ENCODE data around the gene TLX1. TPM values are rescaled to one million over a fixed set of nuclear protein-coding genes. Genes with fewer than 3 reads are reported as not detected.

TLX1 gene
- total and polyA plus RNA-seq, 4 donors = 0.06 to 0.79 (median 0.31) TPM

DNA sequence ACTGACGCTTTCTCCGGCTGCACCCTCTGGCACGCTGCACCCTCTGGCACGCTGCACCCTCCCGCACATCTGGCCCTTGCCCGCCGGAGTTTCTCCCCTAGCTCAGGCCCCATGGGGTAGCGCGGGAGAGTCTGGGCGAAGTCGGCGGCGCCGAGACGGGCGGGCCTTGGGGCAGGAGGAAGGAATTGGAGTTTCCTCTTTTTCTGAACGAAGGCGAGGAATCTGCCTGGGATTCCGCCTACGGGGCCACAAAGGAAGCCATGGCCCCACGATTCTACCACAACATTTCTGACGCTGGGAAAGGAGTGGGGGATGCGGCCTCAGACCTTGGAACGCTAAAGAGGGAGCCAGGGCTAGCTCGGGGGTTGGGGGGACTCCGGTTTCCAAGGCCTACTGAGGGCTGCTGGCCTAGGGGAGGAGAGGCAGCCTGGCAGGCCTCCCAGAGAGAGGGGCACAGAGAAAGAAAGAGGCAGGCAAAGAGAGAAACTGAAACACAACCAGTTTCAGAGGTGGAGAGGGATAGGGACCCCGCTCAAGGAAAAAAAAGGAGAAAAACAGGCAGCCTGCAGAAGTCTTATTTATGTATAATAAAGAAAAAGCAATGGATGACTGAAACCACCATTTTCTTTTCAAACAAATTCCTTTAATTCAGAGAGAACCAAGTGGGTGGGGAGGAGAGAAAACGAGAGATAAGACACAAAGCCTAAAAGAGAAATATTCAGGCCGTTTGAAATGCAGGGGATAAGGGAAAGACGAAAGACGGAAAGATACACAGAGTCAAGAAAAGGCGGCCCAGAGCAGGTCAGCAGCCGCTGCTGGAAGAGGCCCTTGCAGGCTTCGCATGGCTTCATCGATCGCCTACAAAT lies 4.3 kb downstream of the TLX1 start (continued):
- no peak for TF ChIP-seq MAX (IDR thresholded peaks at IDR 0.05)
- TF ChIP-seq FOXA1 (IDR thresholded peaks at IDR 0.05) = no peak
- TF ChIP-seq HNF4G (IDR thresholded peaks at IDR 0.05) = no peak
- TF ChIP-seq TAF1 (conservative IDR thresholded peaks at IDR 0.05) = no peak
- no peak for TF ChIP-seq SP1 (IDR thresholded peaks at IDR 0.05)
- TF ChIP-seq YY1 (IDR thresholded peaks at IDR 0.05) = no peak
- no peak for TF ChIP-seq GABPA (IDR thresholded peaks at IDR 0.05 in 1 of 2, conservative IDR thresholded peaks at IDR 0.05 in 1 of 2)
- TF ChIP-seq EGR1 (IDR thresholded peaks at IDR 0.05; ENCODE audit: low read depth in 2 of 2) = no peak

GRCh38 chr10:101136007-101136707 lies 5.1 kb downstream of the TLX1 start:
- WGBS = 13% methylated on average over 33 of the region's 33 CpGs
- Histone ChIP-seq H3K4me1 (ENCODE audit: control insufficient read depth in 4 of 4, insufficient read depth in 4 of 4, low read length in 3 of 4) (peaks cover 20 to 43% (median 25%) of the 10 kb centered on the region in 4 donors), H3K27ac (ENCODE audit: low read depth in 1 of 2, low read length in 2 of 2) (no peak overlapping the region), H3K27me3 (ENCODE audit: control insufficient read depth in 4 of 4, insufficient read depth in 4 of 4, low read length in 3 of 4) (peaks cover 14 to 33% (median 22%) of the 10 kb centered on the region in 4 donors), H3K9ac (ENCODE audit: low read depth in 1 of 2, low read length in 2 of 2) (no peak overlapping the region), H3K4me3 (ENCODE audit: low read depth in 1 of 3, low read length in 3 of 3) (no peak overlapping the region), H3K36me3 (ENCODE audit: control insufficient read depth in 4 of 4, insufficient read depth in 3 of 4, low read depth in 1 of 4, low read length in 3 of 4) (no peaks in the 10 kb centered on the region), H3K9me3 (ENCODE audit: control insufficient read depth in 4 of 4, low read length in 3 of 4) (no peaks in the 10 kb centered on the region)
- TF ChIP-seq TAF1 (conservative IDR thresholded peaks at IDR 0.05) = no peak
- TF ChIP-seq HNF4G (IDR thresholded peaks at IDR 0.05) = no peak
- TF ChIP-seq YY1 (IDR thresholded peaks at IDR 0.05) = no peak
- no peak for TF ChIP-seq GABPA (IDR thresholded peaks at IDR 0.05 in 1 of 2, conservative IDR thresholded peaks at IDR 0.05 in 1 of 2)
- TF ChIP-seq, protein P1, sequence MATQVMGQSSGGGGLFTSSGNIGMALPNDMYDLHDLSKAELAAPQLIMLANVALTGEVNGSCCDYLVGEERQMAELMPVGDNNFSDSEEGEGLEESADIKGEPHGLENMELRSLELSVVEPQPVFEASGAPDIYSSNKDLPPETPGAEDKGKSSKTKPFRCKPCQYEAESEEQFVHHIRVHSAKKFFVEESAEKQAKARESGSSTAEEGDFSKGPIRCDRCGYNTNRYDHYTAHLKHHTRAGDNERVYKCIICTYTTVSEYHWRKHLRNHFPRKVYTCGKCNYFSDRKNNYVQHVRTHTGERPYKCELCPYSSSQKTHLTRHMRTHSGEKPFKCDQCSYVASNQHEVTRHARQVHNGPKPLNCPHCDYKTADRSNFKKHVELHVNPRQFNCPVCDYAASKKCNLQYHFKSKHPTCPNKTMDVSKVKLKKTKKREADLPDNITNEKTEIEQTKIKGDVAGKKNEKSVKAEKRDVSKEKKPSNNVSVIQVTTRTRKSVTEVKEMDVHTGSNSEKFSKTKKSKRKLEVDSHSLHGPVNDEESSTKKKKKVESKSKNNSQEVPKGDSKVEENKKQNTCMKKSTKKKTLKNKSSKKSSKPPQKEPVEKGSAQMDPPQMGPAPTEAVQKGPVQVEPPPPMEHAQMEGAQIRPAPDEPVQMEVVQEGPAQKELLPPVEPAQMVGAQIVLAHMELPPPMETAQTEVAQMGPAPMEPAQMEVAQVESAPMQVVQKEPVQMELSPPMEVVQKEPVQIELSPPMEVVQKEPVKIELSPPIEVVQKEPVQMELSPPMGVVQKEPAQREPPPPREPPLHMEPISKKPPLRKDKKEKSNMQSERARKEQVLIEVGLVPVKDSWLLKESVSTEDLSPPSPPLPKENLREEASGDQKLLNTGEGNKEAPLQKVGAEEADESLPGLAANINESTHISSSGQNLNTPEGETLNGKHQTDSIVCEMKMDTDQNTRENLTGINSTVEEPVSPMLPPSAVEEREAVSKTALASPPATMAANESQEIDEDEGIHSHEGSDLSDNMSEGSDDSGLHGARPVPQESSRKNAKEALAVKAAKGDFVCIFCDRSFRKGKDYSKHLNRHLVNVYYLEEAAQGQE (IDR thresholded peaks at IDR 0.05) = no peak
- no peak for TF ChIP-seq JUND (IDR thresholded peaks at IDR 0.05)
- no peak for TF ChIP-seq FOXA1 (IDR thresholded peaks at IDR 0.05)
- no peak for TF ChIP-seq ZBTB33 (IDR thresholded peaks at IDR 0.05)
- no peak for TF ChIP-seq FOXA2 (IDR thresholded peaks at IDR 0.05)
- no peak for TF ChIP-seq CTCF (IDR thresholded peaks at IDR 0.05; ENCODE audit: low read depth, low read length, missing input control)
- TF ChIP-seq RAD21 (IDR thresholded peaks at IDR 0.05) = no peak
- TF ChIP-seq NR2F2 (IDR thresholded peaks at IDR 0.05) = no peak
- no peak for TF ChIP-seq MAX (IDR thresholded peaks at IDR 0.05)
- no peak for TF ChIP-seq SP1 (IDR thresholded peaks at IDR 0.05)
- no peak for TF ChIP-seq HNF4A (conservative IDR thresholded peaks at IDR 0.05)
- TF ChIP-seq RXRA (IDR thresholded peaks at IDR 0.05) = no peak
- DNase-seq (ENCODE audit: low spot score) = no peak
